KG1 (cell line): ENCODE measurements around the gene SLC5A12.

Source experiments
- DNase-seq: peaks from one replicate; lab custom pipeline; 2025; lab: John Stamatoyannopoulos, UW

The SLC5A12 gene

GRCh38 chr11:26719998-26720397 lies 1.9 kb downstream of the SLC5A12 start:
- DNase-seq = no peak

GRCh38 chr11:26719289-26719973 lies 2.4 kb downstream of the SLC5A12 start:
- no peak for DNase-seq

- DNase-seq = no peak
Measured at GRCh38 chr11:26717771-26718170, 4.1 kb downstream of the SLC5A12 start.

- DNase-seq = no peak
Measured at GRCh38 chr11:26715133-26715532, 6.7 kb downstream of the SLC5A12 start.

GRCh38 chr11:26712497-26712896 lies 9.4 kb downstream of the SLC5A12 start:
- no peak for DNase-seq

- no peak for DNase-seq
Measured at GRCh38 chr11:26710489-26710888, 11.4 kb downstream of the SLC5A12 start.

- no peak for DNase-seq
Measured at GRCh38 chr11:26708736-26709456, 13.0 kb downstream of the SLC5A12 start.

- no peak for DNase-seq
Measured at GRCh38 chr11:26706181-26706580, 15.7 kb downstream of the SLC5A12 start.

- no peak for DNase-seq
Measured at GRCh38 chr11:26704249-26704648, 17.6 kb downstream of the SLC5A12 start.

- DNase-seq = no peak
Measured at GRCh38 chr11:26703411-26704191, 18.3 kb downstream of the SLC5A12 start.

- DNase-seq = no peak
Measured at GRCh38 chr11:26702406-26702805, 19.5 kb downstream of the SLC5A12 start.

GRCh38 chr11:26700574-26701235 lies 21.2 kb downstream of the SLC5A12 start:
- DNase-seq = no peak

GRCh38 chr11:26698224-26698623 lies 23.6 kb downstream of the SLC5A12 start:
- no peak for DNase-seq

GRCh38 chr11:26696330-26696729 lies 25.5 kb downstream of the SLC5A12 start:
- DNase-seq = no peak

- no peak for DNase-seq
Measured at GRCh38 chr11:26688701-26689100, 33.2 kb downstream of the SLC5A12 start.

- no peak for DNase-seq
Measured at GRCh38 chr11:26687351-26687750, 34.5 kb downstream of the SLC5A12 start.

- no peak for DNase-seq
Measured at GRCh38 chr11:26677566-26677965, 44.3 kb downstream of the SLC5A12 start.

- DNase-seq = no peak
Measured at GRCh38 chr11:26676641-26677040, 45.2 kb downstream of the SLC5A12 start.

GRCh38 chr11:26675233-26675928 lies 46.5 kb downstream of the SLC5A12 start:
- DNase-seq = no peak

GRCh38 chr11:26665946-26666345 lies 55.9 kb downstream of the SLC5A12 start:
- DNase-seq = no peak

- no peak for DNase-seq
Measured at GRCh38 chr11:26665036-26665435, 56.8 kb downstream of the SLC5A12 start.

GRCh38 chr11:26662916-26663315 lies 58.9 kb downstream of the SLC5A12 start:
- DNase-seq = no peak
